ENCODE measurements around the gene BNIP1.

Gene BNIP1

DNA sequence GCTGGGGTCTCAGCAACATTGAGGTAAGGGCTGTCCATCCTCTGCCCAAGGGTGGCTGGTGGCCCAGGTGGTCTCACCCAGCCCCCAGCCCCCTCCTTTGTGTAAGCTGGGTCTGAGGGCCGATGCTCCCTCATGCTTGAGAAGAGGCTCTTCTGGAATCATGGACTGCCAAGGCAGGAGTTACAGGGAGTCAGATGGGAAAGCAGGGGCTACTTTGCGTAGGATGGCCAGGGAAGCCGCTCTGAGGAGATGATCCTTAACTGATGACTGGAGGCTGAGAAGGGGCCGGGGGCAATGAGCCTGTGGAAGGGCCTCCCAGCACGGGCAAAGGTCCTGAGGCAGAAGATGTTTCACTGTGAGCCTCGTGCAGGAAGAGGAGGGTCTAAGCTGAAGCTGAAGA is 67.0 kb downstream of the BNIP1 start:
- Histone ChIP-seq H3K9me3 (ENCODE audit: severe bottlenecking) (peaks cover 7% of the 10 kb centered on the region), H3K4me3 (ENCODE audit: low read depth, low read length) (no peak overlapping the region), H3K27ac (no peak overlapping the region), H3K27me3 (ENCODE audit: insufficient read depth, low read depth, severe bottlenecking) (peaks cover 25% of the 10 kb centered on the region), H3K36me3 (no peaks in the 10 kb centered on the region)
- no peak for DNase-seq
- TF ChIP-seq, protein P1, sequence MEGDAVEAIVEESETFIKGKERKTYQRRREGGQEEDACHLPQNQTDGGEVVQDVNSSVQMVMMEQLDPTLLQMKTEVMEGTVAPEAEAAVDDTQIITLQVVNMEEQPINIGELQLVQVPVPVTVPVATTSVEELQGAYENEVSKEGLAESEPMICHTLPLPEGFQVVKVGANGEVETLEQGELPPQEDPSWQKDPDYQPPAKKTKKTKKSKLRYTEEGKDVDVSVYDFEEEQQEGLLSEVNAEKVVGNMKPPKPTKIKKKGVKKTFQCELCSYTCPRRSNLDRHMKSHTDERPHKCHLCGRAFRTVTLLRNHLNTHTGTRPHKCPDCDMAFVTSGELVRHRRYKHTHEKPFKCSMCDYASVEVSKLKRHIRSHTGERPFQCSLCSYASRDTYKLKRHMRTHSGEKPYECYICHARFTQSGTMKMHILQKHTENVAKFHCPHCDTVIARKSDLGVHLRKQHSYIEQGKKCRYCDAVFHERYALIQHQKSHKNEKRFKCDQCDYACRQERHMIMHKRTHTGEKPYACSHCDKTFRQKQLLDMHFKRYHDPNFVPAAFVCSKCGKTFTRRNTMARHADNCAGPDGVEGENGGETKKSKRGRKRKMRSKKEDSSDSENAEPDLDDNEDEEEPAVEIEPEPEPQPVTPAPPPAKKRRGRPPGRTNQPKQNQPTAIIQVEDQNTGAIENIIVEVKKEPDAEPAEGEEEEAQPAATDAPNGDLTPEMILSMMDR (IDR thresholded peaks at IDR 0.05; ENCODE audit: low read depth, low read length), result no peak

DNA sequence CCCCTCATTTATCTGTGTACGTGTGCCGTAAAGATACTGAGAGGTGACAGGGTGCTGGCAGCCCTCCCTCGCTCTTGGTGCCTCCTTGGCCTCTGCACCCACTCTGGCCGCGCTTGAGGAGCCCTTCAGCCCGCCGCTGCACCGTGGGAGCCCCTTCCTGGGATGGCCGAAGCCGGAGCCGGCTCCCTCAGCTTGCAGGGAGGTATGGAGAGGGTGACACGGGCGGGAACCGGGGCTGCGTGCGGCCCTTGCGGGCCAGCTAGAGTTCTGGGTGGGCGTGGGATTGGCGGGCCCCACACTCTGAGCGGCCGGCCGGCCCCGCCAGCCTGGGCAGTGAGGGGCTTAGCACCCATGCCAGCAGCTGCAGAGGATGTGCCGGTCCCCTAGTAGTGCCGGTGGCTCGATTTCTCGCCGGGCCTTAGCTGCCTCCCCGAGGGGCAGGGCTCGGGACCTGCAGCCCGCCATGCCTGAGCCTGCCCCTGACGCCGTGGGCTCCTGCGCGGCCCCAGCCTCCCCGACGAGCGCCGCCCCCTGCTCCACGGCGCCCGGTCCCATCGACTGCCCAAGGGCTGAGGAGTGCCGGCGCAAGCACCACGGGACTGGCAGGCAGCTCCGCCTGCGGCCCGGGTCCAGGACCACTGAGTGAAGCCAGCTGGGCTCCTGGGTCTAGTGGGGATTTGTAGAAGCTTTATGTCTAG is 69.1 kb downstream of the BNIP1 start:
- Histone ChIP-seq H3K27me3 (ENCODE audit: insufficient read depth, low read depth, severe bottlenecking) (peaks cover 13% of the 10 kb centered on the region), H3K27ac (no peak overlapping the region), H3K4me3 (ENCODE audit: low read depth, low read length) (no peak overlapping the region), H3K36me3 (no peaks in the 10 kb centered on the region), H3K9me3 (ENCODE audit: severe bottlenecking) (peaks cover 7% of the 10 kb centered on the region)
- DNase-seq, result no peak
- TF ChIP-seq, protein P1 (IDR thresholded peaks at IDR 0.05; ENCODE audit: low read depth, low read length), result no peak
